Left renal pelvis (tissue), 4 donors: ENCODE results near the gene FOXN4. TPM values are rescaled to one million over a fixed set of nuclear protein-coding genes. Genes with fewer than 3 reads are reported as not detected.

Experiments
- DNase-seq, 4 donors: peaks; one replicate each; pipeline ENCODE4 v3.0.0-alpha.2; 2013; ENCODE audit warnings: low read depth in 4 of 4, low spot score in 3 of 4
- polyA plus RNA-seq, 4 donors: library from polyadenylated mRNA; unstranded; fragments of 120-200 nt; gene quantifications; one replicate each; pipeline ENCODE4 v1.2.1, GENCODE V29; 2013; ENCODE audit not compliant: insufficient read length in 4 of 4

The FOXN4 gene
- polyA plus RNA-seq, 4 donors, result 0.92 to 3.5 (median 1.5) TPM

GRCh38 chr12:109309381-109310246, 530 bp upstream of the FOXN4 start:
- DNase-seq, result no peak

GRCh38 chr12:109307051-109307450, 2.0 kb downstream of the FOXN4 start:
- DNase-seq, result no peak

GRCh38 chr12:109305547-109305946, 3.5 kb downstream of the FOXN4 start:
- no peak for DNase-seq

GRCh38 chr12:109304485-109304884, 4.6 kb downstream of the FOXN4 start:
- DNase-seq, result no peak

- no peak for DNase-seq
Observed at GRCh38 chr12:109302770-109303169, 6.3 kb downstream of the FOXN4 start.

- DNase-seq, result no peak
Observed at GRCh38 chr12:109302358-109302757, 6.7 kb downstream of the FOXN4 start.

GRCh38 chr12:109301643-109302168, 7.4 kb downstream of the FOXN4 start:
- no peak for DNase-seq

- no peak for DNase-seq
Observed at GRCh38 chr12:109299849-109300248, 9.2 kb downstream of the FOXN4 start.

GRCh38 chr12:109296431-109296830, 12.7 kb downstream of the FOXN4 start:
- DNase-seq, result no peak

GRCh38 chr12:109295764-109296425, 13.2 kb downstream of the FOXN4 start:
- DNase-seq, result no peak

GRCh38 chr12:109294286-109294796, 14.7 kb downstream of the FOXN4 start:
- no peak for DNase-seq

- no peak for DNase-seq
Observed at GRCh38 chr12:109293106-109293505, 16.0 kb downstream of the FOXN4 start.

- DNase-seq, result no peak
Observed at GRCh38 chr12:109292342-109292711, 16.8 kb downstream of the FOXN4 start.

GRCh38 chr12:109291521-109292341, 17.4 kb downstream of the FOXN4 start:
- DNase-seq, result peak; percentile 62 to 83 (median 71)

- DNase-seq, result no peak
Observed at GRCh38 chr12:109291117-109291516, 18.0 kb downstream of the FOXN4 start.

GRCh38 chr12:109290061-109290460, 19.0 kb downstream of the FOXN4 start:
- DNase-seq, result no peak

GRCh38 chr12:109289551-109289950, 19.5 kb downstream of the FOXN4 start:
- no peak for DNase-seq

- no peak for DNase-seq
Observed at GRCh38 chr12:109289004-109289403, 20.1 kb downstream of the FOXN4 start.

- no peak for DNase-seq
Observed at GRCh38 chr12:109288571-109288970, 20.5 kb downstream of the FOXN4 start.

- DNase-seq, result no peak
Observed at GRCh38 chr12:109287811-109288469, 21.1 kb downstream of the FOXN4 start.
